Type B pancreatic cell (in vitro differentiated cells): Measurements from ENCODE around the gene OR1B1. TPM values are rescaled to one million over a fixed set of nuclear protein-coding genes. Genes with fewer than 3 reads are reported as not detected.

ENCODE experiments used
- DNase-seq: peaks from one replicate; pipeline ENCODE4 v3.0.0; 2021; ENCODE audit warnings: mixed read lengths; ENCODE audit not compliant: unreplicated experiment; ENCODE audit errors: extremely low spot score
- H3K27ac Mint-ChIP-seq: 2 replicates; pipeline ENCODE4 v1.8.0; 2021; ENCODE audit warnings: mild to moderate bottlenecking, mixed read lengths
- H3K27me3 Mint-ChIP-seq: 2 replicates; pipeline ENCODE4 v1.8.0; 2021; ENCODE audit warnings: mixed read lengths
- H3K36me3 Mint-ChIP-seq: 2 replicates; pipeline ENCODE4 v1.8.0; 2021; ENCODE audit warnings: mixed read lengths
- H3K4me1 Mint-ChIP-seq: one replicate; pipeline ENCODE4 v1.8.0; 2021; ENCODE audit warnings: mixed read lengths; ENCODE audit not compliant: unreplicated experiment
- H3K4me3 Mint-ChIP-seq: 2 replicates; pipeline ENCODE4 v1.8.0; 2021; ENCODE audit warnings: mild to moderate bottlenecking, mixed read lengths
- H3K9me3 Mint-ChIP-seq: 2 replicates; pipeline ENCODE4 v1.8.0; 2021; ENCODE audit warnings: mixed read lengths
- CTCF ChIP-seq: fragments of 200-600 bp; sonication (generic); conservative IDR thresholded peaks from 2 replicates; pipeline ENCODE4 v1.5.0; 2021; ENCODE audit warnings: antibody characterized with exemption, mild to moderate bottlenecking
- long read RNA-seq: library from polyadenylated mRNA; unstranded; transcript quantifications from one replicate; pipeline ENCODE4 v2.0.0, GENCODE V29; 2020
- total RNA-seq: library from RNA; stranded (reverse); gene quantifications from 2 replicates; pipeline ENCODE4 v1.2.1, GENCODE V29; 2021; ENCODE audit warnings: low replicate concordance

The OR1B1 gene
- total RNA-seq = not detected in 2 replicates
- long read RNA-seq = 0 reads

- H3K4me1 Mint-ChIP-seq = no peaks in the 10 kb centered on the region
- no peak within 1 kb of the TSS for H3K27ac Mint-ChIP-seq
- TF ChIP-seq CTCF = no peak
- DNase-seq = no peak
- no peak within 1 kb of the TSS for H3K4me3 Mint-ChIP-seq
- H3K36me3 Mint-ChIP-seq = no peaks in the 10 kb centered on the region
- no peaks in the 10 kb centered on the region for H3K27me3 Mint-ChIP-seq
- H3K9me3 Mint-ChIP-seq = no peaks in the 10 kb centered on the region
Observed at GRCh38 chr9:122657527-122657926, at the start of gene OR1B1. Gene OR1B1, minus strand, starts transcription at chr9:122657627.

- no peak for DNase-seq
- no peak for TF ChIP-seq CTCF
- H3K9me3 Mint-ChIP-seq = peaks cover 6% of the 10 kb centered on the region
- no peak overlapping the region for H3K27ac Mint-ChIP-seq
- peaks cover 6% of the 10 kb centered on the region for H3K27me3 Mint-ChIP-seq
- no peaks in the 10 kb centered on the region for H3K36me3 Mint-ChIP-seq
- H3K4me3 Mint-ChIP-seq = no peak overlapping the region
- no peaks in the 10 kb centered on the region for H3K4me1 Mint-ChIP-seq
Observed at GRCh38 chr9:122695696-122696095, 38.3 kb upstream of the OR1B1 start.

- no peak for DNase-seq
- no peaks in the 10 kb centered on the region for H3K4me1 Mint-ChIP-seq
- no peak for TF ChIP-seq CTCF
- H3K4me3 Mint-ChIP-seq = no peak overlapping the region
- H3K36me3 Mint-ChIP-seq = no peaks in the 10 kb centered on the region
- no peaks in the 10 kb centered on the region for H3K27me3 Mint-ChIP-seq
- H3K27ac Mint-ChIP-seq = no peak overlapping the region
- no peaks in the 10 kb centered on the region for H3K9me3 Mint-ChIP-seq
Observed at GRCh38 chr9:122684851-122685250, 27.4 kb upstream of the OR1B1 start.

- Mint-ChIP-seq H3K36me3 (no peaks in the 10 kb centered on the region), H3K27me3 (peaks cover 3% of the 10 kb centered on the region), H3K9me3 (no peaks in the 10 kb centered on the region), H3K27ac (no peak overlapping the region), H3K4me1 (no peaks in the 10 kb centered on the region), H3K4me3 (no peak overlapping the region)
- DNase-seq = no peak
- no peak for TF ChIP-seq CTCF
Observed at GRCh38 chr9:122672481-122672880, 15.1 kb upstream of the OR1B1 start.

- no peak for TF ChIP-seq CTCF
- Mint-ChIP-seq H3K4me3 (no peak within 1 kb of the TSS), H3K9me3 (no peaks in the 10 kb centered on the region), H3K4me1 (no peaks in the 10 kb centered on the region), H3K36me3 (no peaks in the 10 kb centered on the region), H3K27ac (no peak within 1 kb of the TSS), H3K27me3 (no peaks in the 10 kb centered on the region)
- DNase-seq = no peak
Observed at GRCh38 chr9:122661416-122661815, 4.0 kb upstream of the OR1B1 start, which contains the start of gene OR1L1. Gene OR1L1, plus strand, starts transcription at chr9:122661716. Its CDS starts 0 bp downstream, at chr9:122661716.

- no peak overlapping the region for H3K27ac Mint-ChIP-seq
- DNase-seq = no peak
- H3K36me3 Mint-ChIP-seq = no peaks in the 10 kb centered on the region
- no peaks in the 10 kb centered on the region for H3K4me1 Mint-ChIP-seq
- H3K4me3 Mint-ChIP-seq = no peak overlapping the region
- no peaks in the 10 kb centered on the region for H3K9me3 Mint-ChIP-seq
- TF ChIP-seq CTCF = no peak
- no peaks in the 10 kb centered on the region for H3K27me3 Mint-ChIP-seq
Observed at GRCh38 chr9:122656378-122656777, 1.0 kb downstream of the OR1B1 start.
